ENCODE results near the gene WWP2. TPM values are rescaled to one million over a fixed set of nuclear protein-coding genes. Genes with fewer than 3 reads are reported as not detected.
A peak's percentile ranks its signal among the peaks of the same experiment; 100 is the strongest.

Gene WWP2
- total and polyA plus RNA-seq, 2 experiments from 2014 or later = 19.9 to 23.1 TPM

GRCh38 chr16:69793526-69793925 lies 31.4 kb downstream of the WWP2 start:
- no peak for DNase-seq (ENCODE audit: low spot score)
- Histone ChIP-seq H3K27ac (no peak overlapping the region), H3K36me3 (replicated peaks; ENCODE audit: insufficient read depth, low read depth) (no peaks in the 10 kb centered on the region), H3K27me3 (no peaks in the 10 kb centered on the region), H3K79me2 (no peaks in the 10 kb centered on the region), H2AFZ (no peak overlapping the region), H3K4me3 (no peak overlapping the region), H3K9me3 (ENCODE audit: low read depth) (no peaks in the 10 kb centered on the region), H3K9me2 (replicated peaks; ENCODE audit: insufficient read depth) (no peaks in the 10 kb centered on the region), H4K20me1 (ENCODE audit: insufficient read depth, poor library complexity, severe bottlenecking) (no peaks in the 10 kb centered on the region), H3K4me1 (ENCODE audit: insufficient read depth) (no peaks in the 10 kb centered on the region), H3K4me2 (no peak overlapping the region)
- WGBS (ENCODE audit: low lambda C conversion rate, missing lambda C conversion rate) = 91% methylated on average over 4 of the region's 4 CpGs
- no peak for TF ChIP-seq EZH2 (IDR thresholded peaks at IDR 0.05; ENCODE audit: borderline replicate concordance)

GRCh38 chr16:69794486-69794885 lies 32.4 kb downstream of the WWP2 start:
- TF ChIP-seq CTCF (IDR thresholded peaks at IDR 0.05; ENCODE audit: poor library complexity) = no peak
- no peak overlapping the region for H2AFZ ChIP-seq
- 96% methylated on average over 2 of the region's 2 CpGs for WGBS (ENCODE audit: low lambda C conversion rate, missing lambda C conversion rate)
- no peaks in the 10 kb centered on the region for H3K36me3 ChIP-seq (replicated peaks; ENCODE audit: insufficient read depth, low read depth)
- no peak overlapping the region for H3K27ac ChIP-seq
- H3K4me3 ChIP-seq = no peak overlapping the region
- no peaks in the 10 kb centered on the region for H4K20me1 ChIP-seq (ENCODE audit: insufficient read depth, poor library complexity, severe bottlenecking)
- H3K4me1 ChIP-seq (ENCODE audit: insufficient read depth) = peaks cover 4% of the 10 kb centered on the region
- no peaks in the 10 kb centered on the region for H3K9me3 ChIP-seq (ENCODE audit: low read depth)
- DNase-seq (ENCODE audit: low spot score) = no peak
- no peaks in the 10 kb centered on the region for H3K79me2 ChIP-seq
- no peaks in the 10 kb centered on the region for H3K9me2 ChIP-seq (replicated peaks; ENCODE audit: insufficient read depth)
- H3K27me3 ChIP-seq = no peaks in the 10 kb centered on the region
- H3K4me2 ChIP-seq = no peak overlapping the region

- 45% methylated on average over 19 of the region's 19 CpGs for WGBS (ENCODE audit: low lambda C conversion rate, missing lambda C conversion rate)
- H3K4me3 ChIP-seq = no peak overlapping the region
- TF ChIP-seq EZH2 (IDR thresholded peaks at IDR 0.05; ENCODE audit: borderline replicate concordance) = no peak
- TF ChIP-seq CTCF (IDR thresholded peaks at IDR 0.05; ENCODE audit: poor library complexity) = peak; percentile 85
- TF ChIP-seq EZH2phosphoT487 (IDR thresholded peaks at IDR 0.05; ENCODE audit: low read depth, severe bottlenecking, unreplicated experiment) = no peak
- H3K4me1 ChIP-seq (ENCODE audit: insufficient read depth) = peaks cover 4% of the 10 kb centered on the region
- H4K20me1 ChIP-seq (ENCODE audit: insufficient read depth, poor library complexity, severe bottlenecking) = no peaks in the 10 kb centered on the region
- peak; percentile 82 for DNase-seq (ENCODE audit: low spot score)
- no peak overlapping the region for H3K4me2 ChIP-seq
- H3K27me3 ChIP-seq = no peaks in the 10 kb centered on the region
- H3K79me2 ChIP-seq = no peaks in the 10 kb centered on the region
- H2AFZ ChIP-seq = no peak overlapping the region
- no peaks in the 10 kb centered on the region for H3K9me2 ChIP-seq (replicated peaks; ENCODE audit: insufficient read depth)
- H3K27ac ChIP-seq = no peak overlapping the region
- H3K36me3 ChIP-seq (replicated peaks; ENCODE audit: insufficient read depth, low read depth) = no peaks in the 10 kb centered on the region
- H3K9me3 ChIP-seq (ENCODE audit: low read depth) = no peaks in the 10 kb centered on the region
Observed at GRCh38 chr16:69796285-69797118, 34.4 kb downstream of the WWP2 start.

- TF ChIP-seq EZH2phosphoT487 (IDR thresholded peaks at IDR 0.05; ENCODE audit: low read depth, severe bottlenecking, unreplicated experiment) (no peak), CTCF (IDR thresholded peaks at IDR 0.05; ENCODE audit: poor library complexity) (peak; percentile 44), EZH2 (IDR thresholded peaks at IDR 0.05; ENCODE audit: borderline replicate concordance) (no peak)
- Histone ChIP-seq H3K4me3 (no peak overlapping the region), H3K4me2 (no peak overlapping the region), H2AFZ (no peak overlapping the region), H3K9me3 (ENCODE audit: low read depth) (no peaks in the 10 kb centered on the region), H3K79me2 (no peaks in the 10 kb centered on the region), H4K20me1 (ENCODE audit: insufficient read depth, poor library complexity, severe bottlenecking) (no peaks in the 10 kb centered on the region), H3K4me1 (ENCODE audit: insufficient read depth) (peaks cover 4% of the 10 kb centered on the region), H3K27me3 (no peaks in the 10 kb centered on the region), H3K27ac (peak overlapping the region; percentile 91), H3K9me2 (replicated peaks; ENCODE audit: insufficient read depth) (no peaks in the 10 kb centered on the region), H3K36me3 (replicated peaks; ENCODE audit: insufficient read depth, low read depth) (no peaks in the 10 kb centered on the region)
- 68% methylated on average over 8 of the region's 8 CpGs for WGBS (ENCODE audit: low lambda C conversion rate, missing lambda C conversion rate)
- peak; percentile 14 for DNase-seq (ENCODE audit: low spot score)
Observed at GRCh38 chr16:69798466-69798865, 36.3 kb downstream of the WWP2 start.
